ENCODE measurements around the gene HNF1B. TPM values are rescaled to one million over a fixed set of nuclear protein-coding genes. Genes with fewer than 3 reads are reported as not detected.

The HNF1B gene
- total and polyA plus RNA-seq, 4 donors: 1.6 to 5.7 (median 4.5) TPM

DNA sequence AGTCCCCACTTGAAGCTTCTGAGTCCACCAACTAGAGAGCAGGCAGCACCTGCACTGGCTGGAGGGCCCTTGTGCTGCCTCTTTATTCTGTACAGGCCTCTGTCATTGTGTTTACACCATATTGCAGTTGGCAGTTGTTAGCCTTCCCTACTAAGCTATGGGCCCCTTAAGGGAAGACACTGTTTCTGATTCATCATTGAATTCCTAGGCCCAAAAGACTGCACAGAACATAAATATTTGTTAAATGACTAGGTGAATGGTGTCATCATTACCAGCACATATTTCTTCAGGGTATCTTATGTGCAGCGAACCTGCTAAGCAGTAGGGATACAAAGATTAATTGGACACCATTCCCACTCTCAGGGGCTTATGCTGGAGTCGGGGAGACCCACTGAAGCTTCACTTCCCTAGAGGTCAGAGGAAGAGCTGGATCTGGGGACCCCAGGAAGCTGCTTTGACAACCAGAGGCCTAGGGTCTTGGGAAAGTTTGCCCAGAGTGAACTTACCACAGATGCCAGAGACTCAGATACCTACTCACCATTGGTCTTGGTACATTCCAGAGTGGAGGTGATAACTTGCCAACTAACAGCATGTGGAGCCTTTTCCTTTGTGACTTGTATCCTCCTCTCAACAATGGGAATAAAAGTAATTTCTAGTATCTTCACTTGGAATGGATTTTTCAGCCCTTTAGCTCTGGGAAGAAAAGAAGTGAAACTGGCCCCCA lies 72.9 kb downstream of the HNF1B start:
- H3K9me3 ChIP-seq (ENCODE audit: control insufficient read depth in 4 of 4, low read length in 3 of 4): no peaks in the 10 kb centered on the region
- H3K4me3 ChIP-seq (ENCODE audit: low read depth in 1 of 3, low read length in 3 of 3): no peak overlapping the region
- H3K36me3 ChIP-seq (ENCODE audit: control insufficient read depth in 4 of 4, insufficient read depth in 3 of 4, low read depth in 1 of 4, low read length in 3 of 4): no peaks in the 10 kb centered on the region
- no peaks in the 10 kb centered on the region for H3K27me3 ChIP-seq (ENCODE audit: control insufficient read depth in 4 of 4, insufficient read depth in 4 of 4, low read length in 3 of 4)
- no peak overlapping the region for H3K27ac ChIP-seq (ENCODE audit: low read depth in 1 of 2, low read length in 2 of 2)
- no peak for DNase-seq (ENCODE audit: low spot score)
- H3K9ac ChIP-seq (ENCODE audit: low read depth in 1 of 2, low read length in 2 of 2): no peak overlapping the region
- WGBS: 91% methylated on average over 2 of the region's 2 CpGs
- peaks cover 0 to 20% (median 9%) of the 10 kb centered on the region in 4 donors for H3K4me1 ChIP-seq (ENCODE audit: control insufficient read depth in 4 of 4, insufficient read depth in 4 of 4, low read length in 3 of 4)
- TF ChIP-seq, protein P1, sequence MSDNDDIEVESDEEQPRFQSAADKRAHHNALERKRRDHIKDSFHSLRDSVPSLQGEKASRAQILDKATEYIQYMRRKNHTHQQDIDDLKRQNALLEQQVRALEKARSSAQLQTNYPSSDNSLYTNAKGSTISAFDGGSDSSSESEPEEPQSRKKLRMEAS (IDR thresholded peaks at IDR 0.05): no peak
- TF ChIP-seq, protein P2, sequence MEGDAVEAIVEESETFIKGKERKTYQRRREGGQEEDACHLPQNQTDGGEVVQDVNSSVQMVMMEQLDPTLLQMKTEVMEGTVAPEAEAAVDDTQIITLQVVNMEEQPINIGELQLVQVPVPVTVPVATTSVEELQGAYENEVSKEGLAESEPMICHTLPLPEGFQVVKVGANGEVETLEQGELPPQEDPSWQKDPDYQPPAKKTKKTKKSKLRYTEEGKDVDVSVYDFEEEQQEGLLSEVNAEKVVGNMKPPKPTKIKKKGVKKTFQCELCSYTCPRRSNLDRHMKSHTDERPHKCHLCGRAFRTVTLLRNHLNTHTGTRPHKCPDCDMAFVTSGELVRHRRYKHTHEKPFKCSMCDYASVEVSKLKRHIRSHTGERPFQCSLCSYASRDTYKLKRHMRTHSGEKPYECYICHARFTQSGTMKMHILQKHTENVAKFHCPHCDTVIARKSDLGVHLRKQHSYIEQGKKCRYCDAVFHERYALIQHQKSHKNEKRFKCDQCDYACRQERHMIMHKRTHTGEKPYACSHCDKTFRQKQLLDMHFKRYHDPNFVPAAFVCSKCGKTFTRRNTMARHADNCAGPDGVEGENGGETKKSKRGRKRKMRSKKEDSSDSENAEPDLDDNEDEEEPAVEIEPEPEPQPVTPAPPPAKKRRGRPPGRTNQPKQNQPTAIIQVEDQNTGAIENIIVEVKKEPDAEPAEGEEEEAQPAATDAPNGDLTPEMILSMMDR (IDR thresholded peaks at IDR 0.05; ENCODE audit: low read depth, low read length, missing input control): no peak
- TF ChIP-seq GABPA (IDR thresholded peaks at IDR 0.05 in 1 of 2, conservative IDR thresholded peaks at IDR 0.05 in 1 of 2) (no peak), YY1 (IDR thresholded peaks at IDR 0.05) (no peak), TAF1 (conservative IDR thresholded peaks at IDR 0.05) (no peak), JUND (IDR thresholded peaks at IDR 0.05) (no peak), SP1 (IDR thresholded peaks at IDR 0.05) (no peak), FOXA1 (IDR thresholded peaks at IDR 0.05) (no peak), HNF4A (conservative IDR thresholded peaks at IDR 0.05) (no peak), RAD21 (IDR thresholded peaks at IDR 0.05) (no peak), HNF4G (IDR thresholded peaks at IDR 0.05) (no peak), NR2F2 (IDR thresholded peaks at IDR 0.05) (no peak), FOXA2 (IDR thresholded peaks at IDR 0.05) (no peak)
- TF ChIP-seq, protein P3, sequence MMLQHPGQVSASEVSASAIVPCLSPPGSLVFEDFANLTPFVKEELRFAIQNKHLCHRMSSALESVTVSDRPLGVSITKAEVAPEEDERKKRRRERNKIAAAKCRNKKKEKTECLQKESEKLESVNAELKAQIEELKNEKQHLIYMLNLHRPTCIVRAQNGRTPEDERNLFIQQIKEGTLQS (IDR thresholded peaks at IDR 0.05): no peak

DNA sequence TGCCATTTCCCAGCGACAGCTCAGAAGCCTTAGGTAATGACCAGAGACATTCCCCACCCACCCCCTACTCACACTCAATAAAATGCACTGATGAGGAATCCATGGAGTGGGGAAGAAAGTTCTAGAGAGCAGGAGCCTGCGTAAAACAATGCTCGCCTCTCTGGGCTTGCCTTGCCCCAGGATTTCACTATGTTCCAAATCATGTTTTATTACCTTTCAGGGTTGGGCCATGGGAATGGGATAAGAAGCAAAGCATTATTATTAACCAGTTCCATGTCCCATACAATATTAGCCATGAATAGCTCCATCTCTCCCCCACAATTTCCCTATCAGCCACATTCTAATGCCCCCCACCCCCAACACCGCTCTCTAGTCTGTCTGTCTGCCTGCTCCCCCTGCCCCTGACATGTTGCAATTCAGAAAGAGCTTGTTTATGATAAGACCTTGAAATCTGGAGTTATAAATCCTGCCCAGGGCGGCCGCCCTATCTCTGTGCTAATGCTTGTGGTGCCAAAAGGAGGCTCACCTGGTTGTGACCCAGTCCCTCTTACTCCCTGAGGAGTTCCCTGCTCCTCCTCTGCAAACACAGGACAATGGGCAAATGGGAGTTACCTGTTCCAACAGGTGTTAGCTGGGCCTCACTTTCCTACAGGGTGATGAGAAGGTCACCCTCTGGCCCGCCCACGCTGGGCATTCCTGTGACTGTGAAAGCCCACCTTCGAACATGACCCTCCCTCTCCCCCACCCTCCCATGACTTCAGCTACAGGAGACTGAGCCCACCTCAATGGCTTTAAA lies 73.6 kb downstream of the HNF1B start:
- DNase-seq (ENCODE audit: low spot score): no peak
- no peaks in the 10 kb centered on the region for H3K36me3 ChIP-seq (ENCODE audit: control insufficient read depth in 4 of 4, insufficient read depth in 3 of 4, low read depth in 1 of 4, low read length in 3 of 4)
- H3K9me3 ChIP-seq (ENCODE audit: control insufficient read depth in 4 of 4, low read length in 3 of 4): no peaks in the 10 kb centered on the region
- WGBS: 91% methylated on average over 9 of the region's 9 CpGs
- no peak overlapping the region for H3K9ac ChIP-seq (ENCODE audit: low read depth in 1 of 2, low read length in 2 of 2)
- no peak overlapping the region for H3K4me3 ChIP-seq (ENCODE audit: low read depth in 1 of 3, low read length in 3 of 3)
- H3K4me1 ChIP-seq (ENCODE audit: control insufficient read depth in 4 of 4, insufficient read depth in 4 of 4, low read length in 3 of 4): peaks cover 0 to 12% (median 2%) of the 10 kb centered on the region in 4 donors
- no peak overlapping the region for H3K27ac ChIP-seq (ENCODE audit: low read depth in 1 of 2, low read length in 2 of 2)
- no peaks in the 10 kb centered on the region for H3K27me3 ChIP-seq (ENCODE audit: control insufficient read depth in 4 of 4, insufficient read depth in 4 of 4, low read length in 3 of 4)
- TF ChIP-seq SP1 (IDR thresholded peaks at IDR 0.05) (no peak), RAD21 (IDR thresholded peaks at IDR 0.05) (no peak), FOXA1 (IDR thresholded peaks at IDR 0.05) (no peak), HNF4G (IDR thresholded peaks at IDR 0.05) (no peak), JUND (IDR thresholded peaks at IDR 0.05) (no peak), RXRA (IDR thresholded peaks at IDR 0.05) (no peak), TAF1 (conservative IDR thresholded peaks at IDR 0.05) (no peak), EGR1 (IDR thresholded peaks at IDR 0.05; ENCODE audit: low read depth in 2 of 2) (no peak), FOXA2 (IDR thresholded peaks at IDR 0.05) (no peak), GABPA (IDR thresholded peaks at IDR 0.05 in 1 of 2, conservative IDR thresholded peaks at IDR 0.05 in 1 of 2) (no peak), HNF4A (conservative IDR thresholded peaks at IDR 0.05) (no peak)
- TF ChIP-seq, protein P1 (IDR thresholded peaks at IDR 0.05): no peak
- TF ChIP-seq, protein P4, sequence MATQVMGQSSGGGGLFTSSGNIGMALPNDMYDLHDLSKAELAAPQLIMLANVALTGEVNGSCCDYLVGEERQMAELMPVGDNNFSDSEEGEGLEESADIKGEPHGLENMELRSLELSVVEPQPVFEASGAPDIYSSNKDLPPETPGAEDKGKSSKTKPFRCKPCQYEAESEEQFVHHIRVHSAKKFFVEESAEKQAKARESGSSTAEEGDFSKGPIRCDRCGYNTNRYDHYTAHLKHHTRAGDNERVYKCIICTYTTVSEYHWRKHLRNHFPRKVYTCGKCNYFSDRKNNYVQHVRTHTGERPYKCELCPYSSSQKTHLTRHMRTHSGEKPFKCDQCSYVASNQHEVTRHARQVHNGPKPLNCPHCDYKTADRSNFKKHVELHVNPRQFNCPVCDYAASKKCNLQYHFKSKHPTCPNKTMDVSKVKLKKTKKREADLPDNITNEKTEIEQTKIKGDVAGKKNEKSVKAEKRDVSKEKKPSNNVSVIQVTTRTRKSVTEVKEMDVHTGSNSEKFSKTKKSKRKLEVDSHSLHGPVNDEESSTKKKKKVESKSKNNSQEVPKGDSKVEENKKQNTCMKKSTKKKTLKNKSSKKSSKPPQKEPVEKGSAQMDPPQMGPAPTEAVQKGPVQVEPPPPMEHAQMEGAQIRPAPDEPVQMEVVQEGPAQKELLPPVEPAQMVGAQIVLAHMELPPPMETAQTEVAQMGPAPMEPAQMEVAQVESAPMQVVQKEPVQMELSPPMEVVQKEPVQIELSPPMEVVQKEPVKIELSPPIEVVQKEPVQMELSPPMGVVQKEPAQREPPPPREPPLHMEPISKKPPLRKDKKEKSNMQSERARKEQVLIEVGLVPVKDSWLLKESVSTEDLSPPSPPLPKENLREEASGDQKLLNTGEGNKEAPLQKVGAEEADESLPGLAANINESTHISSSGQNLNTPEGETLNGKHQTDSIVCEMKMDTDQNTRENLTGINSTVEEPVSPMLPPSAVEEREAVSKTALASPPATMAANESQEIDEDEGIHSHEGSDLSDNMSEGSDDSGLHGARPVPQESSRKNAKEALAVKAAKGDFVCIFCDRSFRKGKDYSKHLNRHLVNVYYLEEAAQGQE (IDR thresholded peaks at IDR 0.05): no peak
- TF ChIP-seq, protein P3 (IDR thresholded peaks at IDR 0.05): no peak
- TF ChIP-seq, protein P5, sequence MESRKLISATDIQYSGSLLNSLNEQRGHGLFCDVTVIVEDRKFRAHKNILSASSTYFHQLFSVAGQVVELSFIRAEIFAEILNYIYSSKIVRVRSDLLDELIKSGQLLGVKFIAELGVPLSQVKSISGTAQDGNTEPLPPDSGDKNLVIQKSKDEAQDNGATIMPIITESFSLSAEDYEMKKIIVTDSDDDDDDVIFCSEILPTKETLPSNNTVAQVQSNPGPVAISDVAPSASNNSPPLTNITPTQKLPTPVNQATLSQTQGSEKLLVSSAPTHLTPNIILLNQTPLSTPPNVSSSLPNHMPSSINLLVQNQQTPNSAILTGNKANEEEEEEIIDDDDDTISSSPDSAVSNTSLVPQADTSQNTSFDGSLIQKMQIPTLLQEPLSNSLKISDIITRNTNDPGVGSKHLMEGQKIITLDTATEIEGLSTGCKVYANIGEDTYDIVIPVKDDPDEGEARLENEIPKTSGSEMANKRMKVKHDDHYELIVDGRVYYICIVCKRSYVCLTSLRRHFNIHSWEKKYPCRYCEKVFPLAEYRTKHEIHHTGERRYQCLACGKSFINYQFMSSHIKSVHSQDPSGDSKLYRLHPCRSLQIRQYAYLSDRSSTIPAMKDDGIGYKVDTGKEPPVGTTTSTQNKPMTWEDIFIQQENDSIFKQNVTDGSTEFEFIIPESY (IDR thresholded peaks at IDR 0.05): no peak
- TF ChIP-seq, protein P2 (IDR thresholded peaks at IDR 0.05; ENCODE audit: low read depth, low read length, missing input control): no peak
